MM.1S (cell line): Measurements from ENCODE around the gene WDPCP.

Experiments used
- DNase-seq: peaks from one replicate; pipeline ENCODE4 v3.0.0-alpha.2; 2015
- H2AFZ ChIP-seq: fragments of 300-600 bp; sonication (generic); 2 replicates; pipeline ENCODE4 v1.6.0; 2016; ENCODE audit warnings: antibody characterized with exemption, low read length
- H3F3A ChIP-seq: fragments of 300-600 bp; sonication (generic); 2 replicates; pipeline ENCODE4 v1.6.1; 2016; ENCODE audit warnings: mild to moderate bottlenecking, antibody characterized with exemption, low read length, moderate library complexity, mixed read lengths; ENCODE audit not compliant: insufficient read depth
- H3K27ac ChIP-seq: fragments of 300-600 bp; sonication (generic); 2 replicates; pipeline ENCODE4 v1.5.1; 2016; ENCODE audit warnings: mild to moderate bottlenecking, low read length
- H3K27me3 ChIP-seq: fragments of 300-600 bp; sonication (generic); replicated peaks from 2 replicates; pipeline ENCODE4 v1.6.0; 2016; ENCODE audit warnings: low read length; ENCODE audit not compliant: insufficient read depth
- H3K36me3 ChIP-seq: fragments of 300-600 bp; sonication (generic); replicated peaks from 2 replicates; pipeline ENCODE4 v1.6.1; 2016; ENCODE audit warnings: mild to moderate bottlenecking, low read length, mixed read lengths; ENCODE audit not compliant: insufficient read depth
- H3K4me1 ChIP-seq: fragments of 300-600 bp; sonication (generic); 2 replicates; pipeline ENCODE4 v1.6.1; 2016; ENCODE audit warnings: low read length, mixed read lengths
- H3K4me2 ChIP-seq: fragments of 300-600 bp; sonication (generic); 2 replicates; pipeline ENCODE4 v1.6.0; 2016; ENCODE audit warnings: low read depth, low read length
- H3K4me3 ChIP-seq: fragments of 300-600 bp; sonication (generic); 2 replicates; pipeline ENCODE4 v1.5.1; 2016; ENCODE audit warnings: low read length, mixed read lengths
- H3K79me2 ChIP-seq: fragments of 300-600 bp; sonication (generic); 2 replicates; pipeline ENCODE4 v1.6.1; 2016; ENCODE audit warnings: mixed run types, low read length, mixed read lengths
- H3K9ac ChIP-seq: fragments of 300-600 bp; sonication (generic); 2 replicates; pipeline ENCODE4 v1.6.1; 2016; ENCODE audit warnings: low read length, mixed read lengths
- H3K9me2 ChIP-seq: fragments of 300-600 bp; sonication (generic); replicated peaks from 2 replicates; pipeline ENCODE4 v1.6.1; 2016; ENCODE audit warnings: mild to moderate bottlenecking, low read length, mixed read lengths; ENCODE audit not compliant: insufficient read depth
- H3K9me3 ChIP-seq: fragments of 300-600 bp; sonication (generic); replicated peaks from 2 replicates; pipeline ENCODE4 v1.6.1; 2016; ENCODE audit warnings: mild to moderate bottlenecking, low read length, mixed read lengths; ENCODE audit not compliant: insufficient read depth
- H4K20me1 ChIP-seq: fragments of 300-600 bp; sonication (generic); 2 replicates; pipeline ENCODE4 v1.6.1; 2016; ENCODE audit warnings: mild to moderate bottlenecking, low read length, moderate library complexity, mixed read lengths; ENCODE audit not compliant: insufficient read depth
- EZH2 ChIP-seq: fragments of 300-600 bp; sonication (generic); optimal IDR thresholded peaks from 2 replicates; pipeline ENCODE3; 2017; ENCODE audit warnings: low read depth, mild to moderate bottlenecking, antibody characterized with exemption, low read length, mixed read lengths
- EZH2phosphoT487 ChIP-seq: fragments of 300-600 bp; sonication (generic); IDR thresholded peaks from 2 replicates; pipeline ENCODE4 v1.6.1; 2018; ENCODE audit warnings: antibody characterized with exemption, low read length
- TF ChIP-seq, protein P1 (sequence below): fragments of 300-600 bp; sonication (generic); IDR thresholded peaks from 2 replicates; pipeline ENCODE4 v1.5.1; 2016; ENCODE audit warnings: antibody characterized with exemption, low read length, mixed read lengths

Gene WDPCP

DNA sequence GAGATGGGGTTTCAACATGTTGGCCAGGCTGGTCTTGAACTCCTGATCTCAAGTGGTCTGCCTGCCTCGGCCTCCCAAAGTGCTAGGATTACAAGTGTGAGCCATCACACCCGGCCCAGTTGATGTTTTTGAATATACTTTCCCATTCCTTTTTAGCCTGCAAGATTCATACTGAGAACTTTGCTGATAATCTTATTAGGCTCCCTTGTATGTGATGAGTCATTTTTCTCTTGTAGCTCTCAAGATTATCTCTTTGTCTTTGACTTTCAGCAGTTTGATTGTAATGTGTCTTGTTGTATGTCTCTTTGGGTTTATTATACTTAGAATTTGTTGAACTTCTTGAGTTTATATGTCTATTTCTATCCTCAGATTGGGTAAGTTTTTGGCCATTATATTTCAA is 456.3 kb downstream of the WDPCP start:
- no peak for TF ChIP-seq EZH2phosphoT487
- TF ChIP-seq EZH2 = no peak
- TF ChIP-seq, protein P1, sequence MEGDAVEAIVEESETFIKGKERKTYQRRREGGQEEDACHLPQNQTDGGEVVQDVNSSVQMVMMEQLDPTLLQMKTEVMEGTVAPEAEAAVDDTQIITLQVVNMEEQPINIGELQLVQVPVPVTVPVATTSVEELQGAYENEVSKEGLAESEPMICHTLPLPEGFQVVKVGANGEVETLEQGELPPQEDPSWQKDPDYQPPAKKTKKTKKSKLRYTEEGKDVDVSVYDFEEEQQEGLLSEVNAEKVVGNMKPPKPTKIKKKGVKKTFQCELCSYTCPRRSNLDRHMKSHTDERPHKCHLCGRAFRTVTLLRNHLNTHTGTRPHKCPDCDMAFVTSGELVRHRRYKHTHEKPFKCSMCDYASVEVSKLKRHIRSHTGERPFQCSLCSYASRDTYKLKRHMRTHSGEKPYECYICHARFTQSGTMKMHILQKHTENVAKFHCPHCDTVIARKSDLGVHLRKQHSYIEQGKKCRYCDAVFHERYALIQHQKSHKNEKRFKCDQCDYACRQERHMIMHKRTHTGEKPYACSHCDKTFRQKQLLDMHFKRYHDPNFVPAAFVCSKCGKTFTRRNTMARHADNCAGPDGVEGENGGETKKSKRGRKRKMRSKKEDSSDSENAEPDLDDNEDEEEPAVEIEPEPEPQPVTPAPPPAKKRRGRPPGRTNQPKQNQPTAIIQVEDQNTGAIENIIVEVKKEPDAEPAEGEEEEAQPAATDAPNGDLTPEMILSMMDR = no peak
- Histone ChIP-seq H3K79me2 (no peaks in the 10 kb centered on the region), H3K9ac (no peak overlapping the region), H2AFZ (no peak overlapping the region), H3K27me3 (no peaks in the 10 kb centered on the region), H3K4me2 (no peak overlapping the region), H3K4me3 (no peak overlapping the region), H3K4me1 (no peaks in the 10 kb centered on the region), H3F3A (no peaks in the 10 kb centered on the region), H3K9me3 (no peaks in the 10 kb centered on the region), H3K27ac (no peak overlapping the region), H3K9me2 (no peaks in the 10 kb centered on the region), H3K36me3 (no peaks in the 10 kb centered on the region), H4K20me1 (no peaks in the 10 kb centered on the region)
- no peak for DNase-seq

GRCh38 chr2:63131196-63131595 is 457.1 kb downstream of the WDPCP start:
- Histone ChIP-seq H3K27me3 (no peaks in the 10 kb centered on the region), H3K9ac (no peak overlapping the region), H3K9me2 (no peaks in the 10 kb centered on the region), H3K79me2 (no peaks in the 10 kb centered on the region), H3F3A (no peaks in the 10 kb centered on the region), H3K4me2 (no peak overlapping the region), H2AFZ (no peak overlapping the region), H4K20me1 (no peaks in the 10 kb centered on the region), H3K4me3 (no peak overlapping the region), H3K36me3 (no peaks in the 10 kb centered on the region), H3K4me1 (no peaks in the 10 kb centered on the region), H3K9me3 (no peaks in the 10 kb centered on the region), H3K27ac (no peak overlapping the region)
- DNase-seq = no peak
- TF ChIP-seq, protein P1 = no peak
- no peak for TF ChIP-seq EZH2
- no peak for TF ChIP-seq EZH2phosphoT487

- no peaks in the 10 kb centered on the region for H3F3A ChIP-seq
- no peaks in the 10 kb centered on the region for H3K27me3 ChIP-seq
- DNase-seq = no peak
- no peaks in the 10 kb centered on the region for H3K79me2 ChIP-seq
- no peak overlapping the region for H3K27ac ChIP-seq
- no peaks in the 10 kb centered on the region for H4K20me1 ChIP-seq
- no peak overlapping the region for H3K4me3 ChIP-seq
- TF ChIP-seq EZH2 (no peak), EZH2phosphoT487 (no peak)
- TF ChIP-seq, protein P1 = no peak
- no peaks in the 10 kb centered on the region for H3K9me3 ChIP-seq
- H3K9ac ChIP-seq = no peak overlapping the region
- H2AFZ ChIP-seq = no peak overlapping the region
- no peaks in the 10 kb centered on the region for H3K9me2 ChIP-seq
- H3K4me1 ChIP-seq = no peaks in the 10 kb centered on the region
- no peaks in the 10 kb centered on the region for H3K36me3 ChIP-seq
- no peak overlapping the region for H3K4me2 ChIP-seq
These were observed 460.7 kb downstream of the WDPCP start for GRCh38 chr2:63127594-63127993.
